NB4 (cell line): Measurements from ENCODE around the gene ZBTB22.
A peak's percentile ranks its signal among the peaks of the same experiment; 100 is the strongest.
"Not testable (repeated sequence)": the region's sequence is repeated elsewhere in the genome, so short reads cannot be mapped to it uniquely, and the experiment has no call there.

ENCODE experiments used
- DNase-seq: peaks from one replicate; pipeline ENCODE4 v3.0.0; 2010; ENCODE audit warnings: low read depth
- H3K4me3 ChIP-seq: one replicate; pipeline ENCODE4 v1.5.1; 2011; ENCODE audit warnings: mild to moderate bottlenecking, low read depth, low read length, moderate library complexity
- MYC ChIP-seq: IDR thresholded peaks from 2 replicates; pipeline ENCODE4 v1.6.1; 2011; ENCODE audit warnings: low read depth, low read length
- POLR2A ChIP-seq: IDR thresholded peaks from 2 replicates; pipeline ENCODE4 v1.6.1; 2011; ENCODE audit warnings: mild to moderate bottlenecking; ENCODE audit not compliant: insufficient read length; ENCODE audit errors: extremely low read depth
- TF ChIP-seq, protein P1 (sequence below): IDR thresholded peaks from 2 replicates; pipeline ENCODE4 v1.6.1; 2011; ENCODE audit warnings: low read depth, low read length
- TF ChIP-seq, protein P2 (sequence below): IDR thresholded peaks from one replicate; pipeline ENCODE4 v1.5.1; 2012; ENCODE audit warnings: low read depth, low read length

The ZBTB22 gene, protein sequence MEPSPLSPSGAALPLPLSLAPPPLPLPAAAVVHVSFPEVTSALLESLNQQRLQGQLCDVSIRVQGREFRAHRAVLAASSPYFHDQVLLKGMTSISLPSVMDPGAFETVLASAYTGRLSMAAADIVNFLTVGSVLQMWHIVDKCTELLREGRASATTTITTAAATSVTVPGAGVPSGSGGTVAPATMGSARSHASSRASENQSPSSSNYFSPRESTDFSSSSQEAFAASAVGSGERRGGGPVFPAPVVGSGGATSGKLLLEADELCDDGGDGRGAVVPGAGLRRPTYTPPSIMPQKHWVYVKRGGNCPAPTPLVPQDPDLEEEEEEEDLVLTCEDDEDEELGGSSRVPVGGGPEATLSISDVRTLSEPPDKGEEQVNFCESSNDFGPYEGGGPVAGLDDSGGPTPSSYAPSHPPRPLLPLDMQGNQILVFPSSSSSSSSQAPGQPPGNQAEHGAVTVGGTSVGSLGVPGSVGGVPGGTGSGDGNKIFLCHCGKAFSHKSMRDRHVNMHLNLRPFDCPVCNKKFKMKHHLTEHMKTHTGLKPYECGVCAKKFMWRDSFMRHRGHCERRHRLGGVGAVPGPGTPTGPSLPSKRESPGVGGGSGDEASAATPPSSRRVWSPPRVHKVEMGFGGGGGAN

DNA sequence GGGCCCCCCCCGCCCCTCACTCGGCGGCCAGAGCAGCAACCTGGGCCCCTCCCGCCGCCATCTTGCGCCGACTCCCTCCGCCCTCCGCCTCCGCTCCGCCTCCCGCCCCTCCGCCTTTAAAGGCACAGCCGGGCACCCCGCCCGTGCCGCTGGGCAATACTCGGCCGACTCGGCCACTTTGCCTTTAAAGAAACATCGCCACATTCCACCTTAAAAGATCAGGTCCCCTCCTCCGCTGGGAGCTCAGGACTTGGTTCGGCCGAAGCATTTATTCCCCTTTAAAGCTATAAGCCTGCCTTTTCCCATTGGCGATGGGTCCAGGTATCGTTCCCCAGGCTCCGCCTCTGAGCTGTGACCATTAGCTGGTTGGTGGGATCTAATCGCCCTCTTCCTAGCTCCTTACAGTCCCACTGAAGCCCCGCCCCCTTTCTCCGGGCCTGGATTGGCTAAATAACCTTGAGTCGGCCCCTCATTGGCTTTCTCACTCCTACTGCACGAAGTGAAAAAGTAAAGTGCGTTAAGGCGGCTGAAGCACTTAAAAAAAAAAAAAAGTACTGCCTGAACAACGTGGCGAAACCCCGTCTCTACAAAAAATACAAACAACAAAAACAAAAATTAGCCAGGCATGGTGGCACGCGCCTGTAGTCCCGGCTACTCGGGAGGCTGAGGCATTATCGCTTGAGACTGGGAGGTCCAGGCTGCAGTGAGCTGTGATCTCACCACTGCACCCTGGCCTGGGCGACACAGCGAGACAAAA is at the start of gene ZBTB22:
Gene ZBTB22, minus strand, starts transcription at position 76 of the 757 bp plus-strand sequence. CDS start 828 bp downstream, outside the sequence.
- peak within 1 kb of the TSS; percentile 84 for H3K4me3 ChIP-seq
- DNase-seq, result peak; percentile 99
- no peak for TF ChIP-seq MYC
- peak; percentile 28 for TF ChIP-seq POLR2A
- TF ChIP-seq, protein P1, sequence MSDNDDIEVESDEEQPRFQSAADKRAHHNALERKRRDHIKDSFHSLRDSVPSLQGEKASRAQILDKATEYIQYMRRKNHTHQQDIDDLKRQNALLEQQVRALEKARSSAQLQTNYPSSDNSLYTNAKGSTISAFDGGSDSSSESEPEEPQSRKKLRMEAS, result peak; percentile 39; the same call in 1 of the 2 replicates

DNA sequence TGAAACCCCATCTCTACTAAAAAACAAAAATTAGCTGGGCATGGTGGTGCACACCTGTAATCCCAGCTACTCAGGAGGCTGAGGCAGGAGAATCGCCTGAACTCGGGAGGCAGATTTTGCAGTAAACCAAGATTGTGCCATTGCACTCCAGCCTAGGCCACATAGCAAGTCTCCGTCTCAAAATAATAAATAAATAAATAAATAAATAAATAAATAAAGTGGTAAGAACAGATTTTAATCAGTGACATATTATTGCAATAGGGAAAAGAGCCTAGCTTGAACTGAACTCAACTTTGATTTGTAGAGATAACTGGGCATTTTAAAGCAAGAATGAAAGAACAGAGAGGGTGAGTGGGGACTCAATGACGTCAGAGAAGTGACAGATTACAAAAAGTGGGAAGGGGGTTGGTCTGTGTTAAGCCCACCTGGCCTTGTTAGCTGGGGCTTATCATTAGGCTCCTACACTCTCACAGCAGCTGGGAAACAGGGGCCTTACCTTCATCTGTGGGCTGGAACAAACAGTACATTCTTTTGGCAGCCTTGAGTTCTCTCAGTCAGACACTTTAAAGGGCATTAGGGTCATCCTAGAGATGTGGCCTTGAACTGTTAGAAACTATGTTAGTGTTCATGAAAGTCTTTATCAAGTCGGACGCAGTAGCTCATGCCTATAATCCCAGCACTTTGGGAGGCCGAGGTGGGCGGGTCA is 49.6 kb upstream of the ZBTB22 start:
- TF ChIP-seq MYC, result no peak
- TF ChIP-seq, protein P1, result no peak
- no peak for TF ChIP-seq POLR2A
- TF ChIP-seq, protein P2, sequence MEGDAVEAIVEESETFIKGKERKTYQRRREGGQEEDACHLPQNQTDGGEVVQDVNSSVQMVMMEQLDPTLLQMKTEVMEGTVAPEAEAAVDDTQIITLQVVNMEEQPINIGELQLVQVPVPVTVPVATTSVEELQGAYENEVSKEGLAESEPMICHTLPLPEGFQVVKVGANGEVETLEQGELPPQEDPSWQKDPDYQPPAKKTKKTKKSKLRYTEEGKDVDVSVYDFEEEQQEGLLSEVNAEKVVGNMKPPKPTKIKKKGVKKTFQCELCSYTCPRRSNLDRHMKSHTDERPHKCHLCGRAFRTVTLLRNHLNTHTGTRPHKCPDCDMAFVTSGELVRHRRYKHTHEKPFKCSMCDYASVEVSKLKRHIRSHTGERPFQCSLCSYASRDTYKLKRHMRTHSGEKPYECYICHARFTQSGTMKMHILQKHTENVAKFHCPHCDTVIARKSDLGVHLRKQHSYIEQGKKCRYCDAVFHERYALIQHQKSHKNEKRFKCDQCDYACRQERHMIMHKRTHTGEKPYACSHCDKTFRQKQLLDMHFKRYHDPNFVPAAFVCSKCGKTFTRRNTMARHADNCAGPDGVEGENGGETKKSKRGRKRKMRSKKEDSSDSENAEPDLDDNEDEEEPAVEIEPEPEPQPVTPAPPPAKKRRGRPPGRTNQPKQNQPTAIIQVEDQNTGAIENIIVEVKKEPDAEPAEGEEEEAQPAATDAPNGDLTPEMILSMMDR, result no peak
- H3K4me3 ChIP-seq, result no peak overlapping the region
- no peak for DNase-seq

DNA sequence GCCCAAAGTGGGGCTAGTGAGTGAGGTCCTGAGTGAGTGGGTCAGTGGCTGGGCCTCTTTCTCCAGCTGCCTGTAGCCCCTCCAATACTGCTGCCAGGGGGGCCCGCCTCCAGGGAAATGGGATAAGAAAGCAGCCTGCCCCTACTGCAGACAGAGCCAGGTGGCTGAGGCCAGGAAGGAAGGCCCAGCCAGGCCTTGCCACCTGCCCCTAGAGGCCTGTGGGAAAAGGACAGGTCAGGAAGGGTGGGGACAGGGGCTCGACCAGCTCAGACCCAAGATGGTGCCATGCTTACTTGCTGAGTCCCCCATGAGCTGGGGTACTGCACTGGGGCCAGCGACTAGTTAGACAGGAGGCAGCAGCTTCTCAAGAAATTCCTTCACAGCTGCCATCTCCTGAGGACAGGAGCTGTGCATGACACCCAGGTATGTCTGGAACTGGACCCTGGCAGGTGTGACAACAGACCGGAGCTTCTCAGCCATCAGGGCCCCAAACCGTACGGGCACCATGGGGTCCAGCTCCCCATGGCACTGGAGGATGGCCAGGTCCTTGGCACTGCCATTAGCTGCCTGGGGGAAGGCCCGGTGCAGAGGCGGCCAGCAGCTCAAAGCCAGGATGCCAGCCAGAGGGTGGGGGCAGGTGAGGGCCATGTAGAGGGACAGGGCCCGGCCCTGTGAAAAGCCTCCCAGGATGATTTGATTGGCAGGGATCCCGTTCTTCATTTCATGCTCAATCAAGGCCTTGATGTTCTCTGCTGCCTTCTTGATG is 47.8 kb upstream of the ZBTB22 start:
- not testable (repeated sequence) for DNase-seq, H3K4me3 ChIP-seq

DNA sequence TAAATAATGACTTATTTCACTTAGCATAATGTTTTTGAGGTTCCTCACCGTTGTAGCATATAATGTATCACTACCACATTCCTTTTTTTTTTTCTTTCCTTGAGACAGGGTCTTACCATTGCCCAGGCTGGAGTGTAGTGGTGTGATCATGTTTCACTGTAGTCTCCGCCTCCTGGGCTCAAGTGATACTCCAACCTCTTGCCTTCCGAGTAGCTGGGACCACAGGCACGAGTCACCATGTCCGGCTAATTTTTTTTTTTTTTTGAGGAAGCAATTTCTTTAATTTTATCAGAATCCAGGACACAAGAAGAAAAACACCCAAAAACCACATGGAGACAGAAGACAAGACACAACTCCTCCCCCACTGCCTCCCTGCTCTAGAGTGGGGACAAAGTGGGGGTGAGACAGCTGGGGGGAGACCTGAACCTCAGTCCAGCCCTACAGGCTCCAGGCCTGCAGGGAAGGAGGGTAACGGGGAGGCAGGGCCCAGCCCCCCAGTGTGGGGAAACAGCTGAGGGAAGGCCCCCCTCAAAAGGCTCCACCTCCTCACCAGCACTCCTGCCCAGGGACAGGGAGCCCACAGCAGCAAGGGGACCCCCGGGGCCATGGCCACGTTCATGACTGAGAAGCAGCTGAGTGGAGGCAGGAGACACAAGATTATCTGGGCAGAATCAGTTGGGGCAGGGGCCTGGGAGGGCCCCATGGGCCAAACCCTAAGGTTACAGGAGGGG is 47.1 kb upstream of the ZBTB22 start:
- peak; percentile 67 for DNase-seq
- TF ChIP-seq, protein P1, result 0 out of 2 replicates have a peak, but pooled peaks have one; percentile 17
- not testable (repeated sequence) for H3K4me3 ChIP-seq

DNA sequence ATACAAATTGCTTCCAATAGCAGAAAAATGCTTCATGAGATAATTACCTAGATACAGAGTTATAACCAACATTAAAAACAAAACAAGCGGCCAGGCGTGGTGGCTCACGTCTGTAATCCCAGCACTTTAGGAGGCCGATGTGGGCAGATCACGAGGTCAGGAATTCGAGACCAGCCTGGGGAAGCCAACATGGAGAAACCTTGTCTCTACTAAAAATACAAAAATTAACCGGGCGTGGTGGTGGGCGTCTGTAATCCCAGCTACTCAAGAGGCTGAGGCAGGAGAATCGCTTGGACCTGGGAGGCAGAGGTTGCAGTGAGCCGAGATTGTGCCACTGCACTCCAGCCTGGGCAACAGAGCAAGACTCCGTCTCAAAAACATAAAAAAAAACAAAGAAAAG is 45.9 kb upstream of the ZBTB22 start:
- DNase-seq, H3K4me3 ChIP-seq: not testable (repeated sequence)

DNA sequence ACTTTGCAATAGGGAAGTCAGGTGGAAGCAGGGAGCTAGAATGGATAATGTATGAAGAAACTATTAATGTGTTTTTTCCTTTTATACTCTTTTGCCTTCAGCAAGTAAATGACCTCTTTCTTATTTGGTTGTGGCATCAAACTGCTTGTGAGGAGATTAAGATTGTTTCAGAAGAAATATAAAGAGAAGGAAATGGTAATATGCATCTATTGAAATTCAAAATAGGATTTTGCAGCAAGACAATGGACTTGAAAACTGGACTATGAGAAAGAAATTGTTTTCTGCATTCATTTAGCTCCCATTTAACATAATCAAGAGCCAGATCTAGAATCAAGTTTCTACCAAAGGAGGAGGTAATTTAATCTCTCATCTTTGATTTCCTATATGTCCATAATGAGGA is 41.8 kb upstream of the ZBTB22 start:
- TF ChIP-seq, protein P2, result no peak
- no peak for TF ChIP-seq POLR2A
- TF ChIP-seq MYC, result no peak
- TF ChIP-seq, protein P1, result no peak
- DNase-seq, result no peak
- H3K4me3 ChIP-seq, result no peak overlapping the region

DNA sequence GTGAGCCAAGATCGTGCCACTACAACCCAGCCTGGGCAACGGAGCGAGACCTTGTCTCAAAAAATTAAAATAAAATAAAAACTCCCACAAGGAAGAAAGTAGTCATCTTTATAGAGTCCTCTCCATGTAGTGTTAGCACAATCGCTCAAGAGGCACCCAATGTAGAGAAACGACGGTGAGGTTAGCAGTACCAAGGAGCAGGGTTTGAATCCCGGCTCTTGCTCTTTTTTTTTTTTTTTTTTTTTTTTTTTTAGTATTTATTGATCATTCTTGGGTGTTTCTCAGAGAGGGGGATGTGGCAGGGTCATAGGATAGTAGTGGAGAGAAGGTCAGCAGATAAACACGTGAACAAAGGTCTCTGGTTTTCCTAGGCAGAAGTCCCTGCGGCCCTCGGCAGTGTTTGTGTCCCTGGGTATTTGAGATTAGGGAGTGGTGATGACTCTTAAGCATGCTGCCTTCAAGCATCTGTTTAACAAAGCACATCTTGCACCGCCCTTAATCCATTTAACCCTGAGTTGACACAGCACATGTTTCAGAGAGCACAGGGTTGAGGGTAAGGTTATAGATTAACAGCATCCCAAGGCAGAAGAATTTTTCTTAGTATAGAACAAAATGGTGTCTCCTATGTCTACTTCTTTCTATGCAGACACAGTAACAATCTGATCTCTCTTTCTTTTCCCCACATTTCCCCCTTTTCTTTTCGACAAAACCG is 39.8 kb upstream of the ZBTB22 start:
- not testable (repeated sequence) for H3K4me3 ChIP-seq, DNase-seq
